ENCODE data around the gene SHPK.

GRCh38 chr17:3659541-3660111 is 23.6 kb upstream of the SHPK start:
- no peak for TF ChIP-seq CTCF (IDR thresholded peaks at IDR 0.05; ENCODE audit: low read length)
- TF ChIP-seq EZH2 (IDR thresholded peaks at IDR 0.05; ENCODE audit: borderline replicate concordance, low read length): no peak

Measured in OCI-LY1 (cell line).